Coronary artery (tissue), 2 donors: Measurements from ENCODE around the gene NRCAM.

ENCODE experiments used
- DNase-seq: peaks from one replicate; pipeline ENCODE4 v3.0.0-alpha.2; 2017; ENCODE audit warnings: low spot score
- H3K27ac ChIP-seq, 2 donors: fragments of 200-600 bp; sonication (generic); one replicate each; pipeline ENCODE4 v1.5.1; 2016 to 2019
- H3K4me3 ChIP-seq: fragments of 200-600 bp; sonication (generic); 2 replicates; pipeline ENCODE4 v1.5.1; 2016; ENCODE audit warnings: mild to moderate bottlenecking, moderate library complexity
- CTCF ChIP-seq: fragments of 200-600 bp; sonication (generic); IDR thresholded peaks from one replicate; pipeline ENCODE4 v1.5.1; 2019; ENCODE audit warnings: antibody characterized with exemption

NRCAM gene

GRCh38 chr7:108459922-108460551, 3.8 kb upstream of the NRCAM start:
- TF ChIP-seq CTCF = no peak
- no peak for DNase-seq

DNA sequence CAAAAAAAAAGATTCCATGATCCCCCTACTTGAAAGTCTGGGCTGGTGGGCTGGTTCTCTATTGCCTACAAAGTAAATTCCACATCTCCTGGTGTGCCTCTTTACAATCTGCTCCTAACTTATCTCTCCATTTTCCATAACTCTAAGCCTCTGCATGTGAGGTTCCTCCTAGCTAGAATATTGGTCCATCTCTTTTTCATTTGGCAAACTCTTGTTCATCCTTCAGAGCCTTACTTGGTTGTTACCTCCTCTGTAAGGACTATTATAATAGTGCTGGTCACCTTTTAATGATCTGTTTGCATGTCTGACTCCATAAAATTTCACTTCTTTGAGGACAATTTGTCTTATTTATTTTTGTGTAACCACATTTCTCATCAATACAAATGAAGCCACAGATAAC, 1.6 kb upstream of the NRCAM start:
- TF ChIP-seq CTCF = no peak
- no peak for DNase-seq
- Histone ChIP-seq H3K27ac (no peak overlapping the region), H3K4me3 (no peak overlapping the region)

More at GRCh38 chr7:108459922-108460551, 3.8 kb upstream of the NRCAM start:
- H3K4me3 ChIP-seq = no peak overlapping the region
- no peak overlapping the region for H3K27ac ChIP-seq

DNA sequence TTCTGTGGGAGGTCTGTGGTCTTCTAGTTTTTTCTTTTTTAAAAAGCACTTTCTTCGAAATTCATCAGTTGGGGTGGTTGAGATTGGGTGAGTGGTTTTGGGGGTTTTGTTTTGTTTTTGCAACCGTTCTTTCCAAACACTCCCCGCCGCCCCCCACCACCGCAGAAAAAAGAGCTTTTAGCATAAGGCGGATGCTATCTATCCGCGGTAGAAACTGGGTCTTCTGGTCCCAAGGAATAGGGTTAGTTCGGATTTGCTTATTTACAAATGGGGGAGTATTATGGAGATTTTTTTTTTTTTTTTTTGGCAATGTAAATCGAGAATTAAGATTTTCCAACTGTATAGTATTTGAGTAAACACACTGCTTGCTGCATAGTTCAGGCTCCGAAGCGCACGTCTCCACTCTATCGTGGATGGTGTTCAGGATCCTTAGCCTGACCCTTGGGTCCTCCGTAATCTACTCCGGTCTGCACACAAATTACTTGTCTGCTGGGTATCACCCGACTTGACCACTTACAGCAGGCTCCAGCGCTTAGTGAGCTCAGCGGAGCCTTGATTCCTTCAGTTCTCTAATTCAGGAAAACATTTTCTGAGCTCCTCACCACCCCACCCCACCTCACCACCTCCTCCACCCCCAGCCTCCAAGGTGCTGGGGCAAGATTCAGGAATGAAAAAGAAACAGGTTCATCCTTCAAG, 757 bp upstream of the NRCAM start:
- DNase-seq = no peak
- Histone ChIP-seq H3K4me3 (peak overlapping the region; percentile 77), H3K27ac (no peak overlapping the region)
- TF ChIP-seq CTCF = no peak

DNA sequence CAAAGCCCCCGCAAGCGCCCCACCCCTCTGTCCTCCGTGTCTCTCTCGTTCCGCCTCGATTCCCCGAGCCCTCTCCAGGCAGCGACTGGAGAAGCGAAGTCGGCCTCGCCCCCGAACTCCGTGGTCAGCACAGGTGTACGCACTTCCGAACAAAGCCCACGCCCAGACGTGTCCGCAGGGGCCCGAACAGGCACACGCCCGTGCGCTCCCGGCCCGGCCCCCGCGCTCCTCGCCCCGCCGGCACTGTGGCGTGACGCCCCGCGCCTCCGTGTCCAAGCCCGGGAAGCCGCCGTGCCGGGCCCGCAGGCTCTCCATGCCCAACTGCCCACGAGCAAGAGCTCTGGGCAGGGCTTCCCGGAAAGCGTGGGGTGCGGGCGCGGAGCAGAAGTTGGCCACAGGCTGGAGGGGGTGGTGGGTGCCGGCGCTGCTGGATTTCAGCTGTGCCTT, 662 bp downstream of the NRCAM start:
- Histone ChIP-seq H3K4me3 (peak overlapping the region; percentile 77), H3K27ac (no peak overlapping the region)
- no peak for TF ChIP-seq CTCF
- DNase-seq = no peak

GRCh38 chr7:108454674-108455550, 1.3 kb downstream of the NRCAM start:
- H3K4me3 ChIP-seq = peak overlapping the region; percentile 77
- no peak for DNase-seq
- TF ChIP-seq CTCF = no peak
- no peak overlapping the region for H3K27ac ChIP-seq

- H3K27ac ChIP-seq = no peak overlapping the region
- H3K4me3 ChIP-seq = peak overlapping the region; percentile 77
These were observed 1.9 kb downstream of the NRCAM start for GRCh38 chr7:108454317-108454673.

More at GRCh38 chr7:108454317-108454673, 1.9 kb downstream of the NRCAM start:
- DNase-seq = no peak
- no peak for TF ChIP-seq CTCF
